H1 (cell line): ENCODE measurements around the gene FGGY. TPM values are rescaled to one million over a fixed set of nuclear protein-coding genes. Genes with fewer than 3 reads are reported as not detected.

Source experiments
- CTCF ChIA-PET: fragments of 300-600 bp; sonication (Branson Sonifier 250); formaldehyde crosslinking; loops from one replicate; lab custom pipeline; 2021; ENCODE audit not compliant: partially characterized antibody; lab: Charles Lee
- POLR2A ChIA-PET: fragments of 300-600 bp; sonication (Branson Sonifier 250); formaldehyde crosslinking; loops from one replicate; lab custom pipeline; 2021; ENCODE audit warnings: inconsistent platforms; ENCODE audit not compliant: partially characterized antibody; lab: Charles Lee
- DNase-seq, 2 experiments: peaks; one replicate each; pipeline versions ENCODE4 v3.0.0 to v3.0.0-alpha.2; 2010 to 2022; ENCODE audit warnings: low spot score in 2 of 2, low read depth in 1 of 2, mixed read lengths in 1 of 2
- FAIRE-seq: peaks from 2 replicates; lab custom pipeline; 2011; peaks lifted over from hg19 to GRCh38; lab: Jason Lieb, UNC
- H2AFZ ChIP-seq: 2 replicates; pipeline ENCODE4 v1.8.1; 2012; ENCODE audit warnings: low read length, inconsistent platforms
- H2AK5ac ChIP-seq: 2 replicates; pipeline ENCODE4 v1.6.1; 2013; ENCODE audit warnings: low read depth, low read length
- H2BK120ac ChIP-seq: replicated peaks from 2 replicates; pipeline ENCODE3; 2013; ENCODE audit warnings: low read depth, low read length, inconsistent platforms
- H2BK12ac ChIP-seq: 2 replicates; pipeline ENCODE4 v1.6.1; 2013; ENCODE audit warnings: low read depth, low read length
- H2BK15ac ChIP-seq: 2 replicates; pipeline ENCODE4 v1.6.1; 2013; ENCODE audit warnings: low read length
- H2BK20ac ChIP-seq: 2 replicates; pipeline ENCODE4 v1.6.1; 2013; ENCODE audit warnings: low read length
- H2BK5ac ChIP-seq: 2 replicates; pipeline ENCODE4 v1.6.1; 2013; ENCODE audit warnings: low read depth, low read length
- H3K14ac ChIP-seq: 2 replicates; pipeline ENCODE4 v1.6.1; 2013; ENCODE audit warnings: inconsistent platforms; ENCODE audit not compliant: insufficient read length
- H3K18ac ChIP-seq: 2 replicates; pipeline ENCODE4 v1.6.1; 2013; ENCODE audit warnings: low read length; ENCODE audit errors: extremely low read depth
- H3K23ac ChIP-seq: 2 replicates; pipeline ENCODE4 v1.6.1; 2013; ENCODE audit warnings: inconsistent platforms; ENCODE audit not compliant: insufficient read length
- H3K23me2 ChIP-seq: 2 replicates; pipeline ENCODE4 v1.6.1; 2013; ENCODE audit warnings: low read depth, low read length
- H3K27ac ChIP-seq: 2 replicates; pipeline ENCODE4 v1.6.1; 2011; ENCODE audit warnings: low read depth, low read length, inconsistent platforms
- H3K27me3 ChIP-seq, 4 experiments: replicated peaks in 1 of 4; 1 replicate in 1 of 4; 2 replicates in 3 of 4; pipeline versions ENCODE4 v1.6.1 to v1.8.1; 2011 to 2013; ENCODE audit warnings: low read length in 3 of 4, mild to moderate bottlenecking in 3 of 4, inconsistent platforms in 2 of 4, mixed read lengths in 2 of 4, moderate library complexity in 1 of 4; ENCODE audit not compliant: control insufficient read depth in 3 of 4, insufficient read depth in 3 of 4; ENCODE audit errors: extremely low read depth in 1 of 4
- H3K36me3 ChIP-seq, 4 experiments: 2 replicates each; pipeline versions ENCODE4 v1.6.1 to v1.8.1; 2011 to 2013; ENCODE audit warnings: mild to moderate bottlenecking in 4 of 4, low read length in 3 of 4, moderate library complexity in 2 of 4, control low read depth in 1 of 4, inconsistent platforms in 1 of 4; ENCODE audit not compliant: insufficient read depth in 4 of 4, control insufficient read depth in 2 of 4
- H3K4ac ChIP-seq: replicated peaks from 2 replicates; pipeline ENCODE3; 2013; ENCODE audit warnings: low read length, low read depth, mixed read lengths, inconsistent platforms; ENCODE audit not compliant: insufficient read length
- H3K4me1 ChIP-seq, 4 experiments: replicated peaks in 1 of 4; 1 replicate in 1 of 4; 2 replicates in 3 of 4; pipeline versions ENCODE4 v1.6.1 to v1.8.1; 2011 to 2013; ENCODE audit warnings: low read length in 3 of 4, inconsistent platforms in 2 of 4, mixed read lengths in 1 of 4; ENCODE audit not compliant: insufficient read depth in 4 of 4, control insufficient read depth in 3 of 4
- H3K4me2 ChIP-seq, 2 experiments: 2 replicates each; pipeline versions ENCODE4 v1.6.1 to v1.8.1; 2011 to 2013; ENCODE audit warnings: low read depth in 2 of 2, low read length in 2 of 2, control low read depth in 1 of 2, inconsistent platforms in 1 of 2, mild to moderate bottlenecking in 1 of 2; ENCODE audit not compliant: insufficient read depth in 1 of 2
- H3K4me3 ChIP-seq, 4 experiments: fragments of 200-600, 300-600 bp in 1 of 4; sonication (generic), shearing (Covaris generic), sonication (Bioruptor Twin) in 1 of 4; 2 replicates each; pipeline versions ENCODE4 v1.5.1 to v1.8.1; 2011 to 2016; ENCODE audit warnings: low read length in 4 of 4, low read depth in 3 of 4, control low read depth in 2 of 4, inconsistent platforms in 2 of 4, mild to moderate bottlenecking in 2 of 4, mixed read lengths in 1 of 4, moderate library complexity in 1 of 4; ENCODE audit not compliant: insufficient read depth in 2 of 4; ENCODE audit errors: extremely low read depth in 1 of 4
- H3K56ac ChIP-seq: replicated peaks from 2 replicates; pipeline ENCODE3; 2013; ENCODE audit warnings: low read depth, mild to moderate bottlenecking, mixed read lengths, low read length, inconsistent platforms; ENCODE audit not compliant: insufficient read length
- H3K79me1 ChIP-seq: 2 replicates; pipeline ENCODE4 v1.6.1; 2013; ENCODE audit warnings: low read depth, low read length, control low read depth
- H3K79me2 ChIP-seq, 2 experiments: 2 replicates each; pipeline versions ENCODE4 v1.6.1 to v1.8.1; 2012 to 2013; ENCODE audit warnings: low read length in 2 of 2, mild to moderate bottlenecking in 2 of 2, inconsistent platforms in 1 of 2; ENCODE audit not compliant: insufficient read depth in 2 of 2, control insufficient read depth in 1 of 2
- H3K9ac ChIP-seq, 4 experiments: replicated peaks in 1 of 4; 1 replicate in 1 of 4; 2 replicates in 3 of 4; pipeline versions ENCODE4 v1.6.1 to v1.8.1; 2011 to 2013; ENCODE audit warnings: low read depth in 3 of 4, low read length in 3 of 4, control low read depth in 2 of 4, mild to moderate bottlenecking in 2 of 4, moderate library complexity in 2 of 4, inconsistent platforms in 1 of 4; ENCODE audit errors: extremely low read depth in 1 of 4
- H3K9me3 ChIP-seq, 2 experiments: 2 replicates each; pipeline versions ENCODE4 v1.6.1 to v1.8.1; 2012 to 2013; ENCODE audit warnings: mild to moderate bottlenecking in 2 of 2, moderate library complexity in 2 of 2, control low read depth in 1 of 2, inconsistent platforms in 1 of 2, low read depth in 1 of 2, low read length in 1 of 2, mixed read lengths in 1 of 2; ENCODE audit not compliant: insufficient read depth in 2 of 2
- H4K20me1 ChIP-seq, 2 experiments: replicated peaks in 1 of 2; 2 replicates each; pipeline versions ENCODE3 to v1.8.1; 2011 to 2013; ENCODE audit warnings: inconsistent platforms in 2 of 2, low read length in 2 of 2, mild to moderate bottlenecking in 1 of 2; ENCODE audit not compliant: insufficient read depth in 2 of 2, control insufficient read depth in 1 of 2
- H4K5ac ChIP-seq: 2 replicates; pipeline ENCODE4 v1.6.1; 2013; ENCODE audit warnings: low read length, low read depth, mixed read lengths, inconsistent platforms; ENCODE audit not compliant: insufficient read length
- H4K8ac ChIP-seq: 2 replicates; pipeline ENCODE4 v1.8.0; 2013; ENCODE audit warnings: mild to moderate bottlenecking, moderate library complexity, low read length, inconsistent platforms; ENCODE audit not compliant: insufficient read depth; ENCODE audit errors: extremely low read depth
- H4K91ac ChIP-seq: replicated peaks from 2 replicates; pipeline ENCODE3; 2013; ENCODE audit warnings: low read length, mixed read lengths, inconsistent platforms; ENCODE audit not compliant: insufficient read length
- BCL11A ChIP-seq, 2 experiments: IDR thresholded peaks; one replicate each; pipeline ENCODE4 v1.6.1; 2011; ENCODE audit warnings: low read depth in 2 of 2, low read length in 2 of 2, mild to moderate bottlenecking in 2 of 2
- BRCA1 ChIP-seq: IDR thresholded peaks from 2 replicates; pipeline ENCODE4 v1.6.1; 2012; ENCODE audit warnings: low read depth, low read length, improper control_type of control experiment
- CBX5 ChIP-seq: fragments of 300-800, 300-1000 bp; sonication (generic); IDR thresholded peaks from 2 replicates; pipeline ENCODE4 v1.7.1; 2016; ENCODE audit warnings: antibody characterized with exemption, low read length, low read depth
- CBX8 ChIP-seq: fragments of 300-800, 300-1000 bp; sonication (generic); IDR thresholded peaks from 2 replicates; pipeline ENCODE4 v1.7.1; 2016; ENCODE audit warnings: low read depth, low read length, borderline replicate concordance
- CREB1 ChIP-seq: IDR thresholded peaks from 2 replicates; pipeline ENCODE4 v1.6.1; 2012; ENCODE audit warnings: inconsistent platforms
- HDAC6 ChIP-seq: IDR thresholded peaks from one replicate; pipeline ENCODE4 v1.7.1; 2012; ENCODE audit warnings: low read depth, mild to moderate bottlenecking, inconsistent platforms, low read length, moderate library complexity
- MAFK ChIP-seq: IDR thresholded peaks from 2 replicates; pipeline ENCODE4 v1.6.1; 2012; ENCODE audit warnings: low read depth, mild to moderate bottlenecking, improper control_type of control experiment, low read length
- POLR2AphosphoS5 ChIP-seq: IDR thresholded peaks from 2 replicates; pipeline ENCODE4 v1.6.1; 2011; ENCODE audit warnings: low read depth, low read length
- RFX5 ChIP-seq: IDR thresholded peaks from 2 replicates; pipeline ENCODE4 v1.6.1; 2011; ENCODE audit warnings: low read depth, low read length, improper control_type of control experiment, borderline replicate concordance
- RNF2 ChIP-seq: fragments of 200-900, 300-1000 bp; sonication (generic); IDR thresholded peaks from 2 replicates; pipeline ENCODE4 v1.7.1; 2016; ENCODE audit warnings: borderline replicate concordance, low read depth, mild to moderate bottlenecking, antibody characterized with exemption, low read length; ENCODE audit not compliant: poor library complexity, severe bottlenecking; ENCODE audit errors: missing control alignments
- TEAD4 ChIP-seq: IDR thresholded peaks from 2 replicates; pipeline ENCODE4 v1.6.1; 2012; ENCODE audit warnings: low read depth, low read length, inconsistent platforms, mixed read lengths
- WGBS, 2 experiments: shearing (Covaris generic) in 1 of 2; methylation state at CpG; one replicate each; pipeline versions ENCODE4 v1.1.6 to v1.1.7; 2013 to 2015; ENCODE audit warnings: low lambda C conversion rate in 2 of 2, mixed read lengths in 2 of 2, inconsistent platforms in 1 of 2, low coverage in 1 of 2, missing lambda C conversion rate in 1 of 2; ENCODE audit not compliant: insufficient replicate concordance in 2 of 2, insufficient coverage in 1 of 2, insufficient read length in 1 of 2; ENCODE audit errors: extremely low coverage in 1 of 2, missing lambda C conversion rate in 1 of 2; 5-methylcytosine and 5-hydroxymethylcytosine counted together
- polyA plus RNA-seq, 7 experiments: library from polyadenylated mRNA; depleted of rRNA in 3 of 7; stranded (reverse) in 5 of 7; unstranded in 2 of 7; fragments of >200 nt in 5 of 7; fragments of 200-250 nt in 2 of 7; gene quantifications; 1 replicate in 5 of 7; 2 replicates in 1 of 7; 4 replicates in 1 of 7; pipeline versions ENCODE4 v1.2.1 to v1.2.3, GENCODE V29; 2011 to 2013; ENCODE audit warnings: missing spikeins in 2 of 7, mixed read lengths in 2 of 7
- total RNA-seq: library from RNA; stranded (reverse); fragmentation: NEBNext Ultra II Directional; extraction: Animal tissue kit (Norgen Biotek cat#: 25700); gene quantifications from 2 replicates; pipeline ENCODE4 v1.2.1, GENCODE V29; 2021

The FGGY gene
- total and polyA plus RNA-seq, 2 of the 8 experiments (the other 6 are each of a cell fraction or from before 2014, with no cell fraction given): 10.3 to 12.5 TPM

DNA sequence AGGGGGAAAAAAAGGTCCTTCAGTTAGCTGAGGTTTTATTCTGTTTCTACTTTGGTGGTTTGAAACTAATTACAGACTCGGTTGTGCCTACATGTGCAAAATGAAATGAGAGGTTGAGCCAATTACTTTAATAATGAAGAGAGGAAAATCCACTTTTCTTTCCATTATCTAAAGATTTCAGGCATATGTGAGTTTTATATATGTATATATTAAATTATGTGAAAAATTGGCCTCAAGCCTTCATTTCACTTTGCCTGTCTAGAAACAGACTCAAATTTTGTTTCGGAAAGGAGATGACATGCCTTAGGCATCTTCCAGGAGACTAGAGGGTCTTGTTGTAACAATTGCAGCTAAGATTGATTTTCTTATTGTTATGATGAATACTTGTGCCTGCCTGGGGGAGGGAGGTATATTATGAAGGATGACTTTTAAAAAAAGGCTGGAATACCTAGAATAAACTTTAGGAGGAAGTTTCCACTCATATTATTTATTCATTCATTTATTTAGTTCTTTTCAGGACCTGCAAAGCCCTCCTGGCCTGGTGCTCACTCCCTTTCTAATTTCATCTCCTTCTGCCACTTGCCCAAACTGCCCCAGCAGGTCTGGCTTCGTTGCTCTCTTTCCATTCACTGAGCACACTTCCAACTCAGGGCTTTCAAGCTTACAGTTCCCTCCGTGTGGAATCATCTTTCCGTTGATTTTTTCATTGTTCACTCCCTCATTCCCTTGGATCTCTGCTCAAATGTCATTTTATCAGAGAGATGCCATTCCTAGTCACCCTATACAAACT lies 423.6 kb downstream of the FGGY start:
- Histone ChIP-seq H4K20me1 (no peaks in the 10 kb centered on the region), H3K4me2 (no peak overlapping the region; a peak in 1 of 4 replicates), H4K91ac (no peak overlapping the region), H2BK20ac (no peak overlapping the region), H2BK12ac (no peak overlapping the region), H2BK15ac (no peak overlapping the region), H3K27ac (no peak overlapping the region), H3K9ac (no peak overlapping the region; a peak in 2 of 7 replicates), H4K8ac (no peak overlapping the region), H3K23ac (no peak overlapping the region), H3K36me3 (no peaks in the 10 kb centered on the region), H3K4me3 (no peak overlapping the region), H2BK120ac (no peak overlapping the region), H3K4me1 (peaks cover 0 to 6% (median 0%) of the 10 kb centered on the region in 4 experiments; a peak in 1 of 7 replicates), H2AK5ac (no peak overlapping the region), H3K79me2 (no peaks in the 10 kb centered on the region), H3K18ac (no peak overlapping the region), H3K9me3 (peaks cover 0 to 6% of the 10 kb centered on the region in 2 experiments; a peak in 1 of 4 replicates), H3K27me3 (no peaks in the 10 kb centered on the region), H2AFZ (peak overlapping the region; percentile 48; the same call in 1 of the 2 replicates), H3K79me1 (no peaks in the 10 kb centered on the region), H3K14ac (no peak overlapping the region), H3K4ac (no peak overlapping the region), H2BK5ac (no peak overlapping the region), H3K23me2 (no peaks in the 10 kb centered on the region), H4K5ac (no peak overlapping the region), H3K56ac (no peak overlapping the region)
- WGBS, 2 experiments: 80% methylated on average over 5 of the region's 5 CpGs; no CpG with 5 or more reads in 1 of the 2 experiments
- DNase-seq: no peak
- no peak for FAIRE-seq
- ChIA-PET POLR2A (interaction anchor here (0.6 kb wide), 1 partner anchor 680 kb away, joined by 8 read pairs; no protein-coding TSS in a partner anchor), CTCF (no interaction called here)
- no peak for TF ChIP-seq BCL11A (IDR thresholded peaks at IDR 0.05; ENCODE audit: low read depth in 2 of 2, low read length in 2 of 2)
- TF ChIP-seq CREB1: no peak
- no peak for TF ChIP-seq POLR2AphosphoS5
- no peak for TF ChIP-seq MAFK
- TF ChIP-seq CBX5: no peak
- no peak for TF ChIP-seq CBX8
- TF ChIP-seq HDAC6: no peak
- TF ChIP-seq TEAD4: no peak
- TF ChIP-seq BRCA1: no peak
- no peak for TF ChIP-seq RFX5
- TF ChIP-seq RNF2: no peak
